A549 (cell line): ENCODE results near the gene BANK1. TPM values are rescaled to one million over a fixed set of nuclear protein-coding genes. Genes with fewer than 3 reads are reported as not detected.

Source experiments
- ATAC-seq, 2 experiments: fragments of 200-7000 bp in 1 of 2; fragments of >200 bp in 1 of 2; cut with Nextera tagmentation in 1 of 2; cut with Tn5 transposase in 1 of 2; 3 replicates each; pipeline versions ENCODE4 v1.8.0 to v1.9.1; 2018 to 2020; ENCODE audit warnings: mild to moderate bottlenecking in 1 of 2, moderate library complexity in 1 of 2
- CTCF ChIA-PET: fragments of 300-600 bp; sonication (Branson Sonifier 250); formaldehyde crosslinking; extraction: SDS; loops from one replicate; lab custom pipeline; 2021; ENCODE audit warnings: antibody characterized with exemption, inconsistent platforms; lab: Yijun Ruan, JAX
- POLR2A ChIA-PET: fragments of 350-600 bp; formaldehyde crosslinking; extraction: SDS; loops from one replicate; lab custom pipeline; 2021; ENCODE audit warnings: antibody characterized with exemption, inconsistent platforms; lab: Yijun Ruan, JAX
- DNase-seq, 2 experiments: peaks; one replicate each; pipeline versions ENCODE4 v3.0.0 to v3.0.0-alpha.2; 2011 to 2016; ENCODE audit warnings: low read depth in 1 of 2, low spot score in 1 of 2
- FAIRE-seq: peaks from 2 replicates; lab custom pipeline; 2011; peaks lifted over from hg19 to GRCh38; lab: Jason Lieb, UNC
- H3K27ac ChIP-seq, 2 experiments: fragments of >200 bp; sonication (Bioruptor Twin); formaldehyde crosslinking; 3 replicates each; pipeline ENCODE4 v1.5.1; 2016 to 2017
- H3K4me1 ChIP-seq: fragments of >200 bp; sonication (Bioruptor Twin); formaldehyde crosslinking; 3 replicates; pipeline ENCODE4 v1.6.1; 2016
- H3K4me2 ChIP-seq: fragments of >200 bp; sonication (Bioruptor Twin); formaldehyde crosslinking; 3 replicates; pipeline ENCODE4 v1.6.1; 2016
- H3K4me3 ChIP-seq: fragments of >200 bp; sonication (Bioruptor Twin); formaldehyde crosslinking; 3 replicates; pipeline ENCODE4 v1.5.1; 2016
- H3K9me3 ChIP-seq: fragments of >200 bp; sonication (Bioruptor Twin); formaldehyde crosslinking; 3 replicates; pipeline ENCODE4 v1.6.1; 2016
- ATOH8 ChIP-seq: fragments of 250-450 bp; sonication (Bioruptor Pico); IDR thresholded peaks from 2 replicates; pipeline ENCODE4 v1.5.0; 2020; ENCODE audit warnings: low read depth, mild to moderate bottlenecking, moderate library complexity
- BCL3 ChIP-seq: fragments of >200 bp; sonication (Bioruptor Twin); formaldehyde crosslinking; IDR thresholded peaks from 3 replicates; pipeline ENCODE4 v1.6.1; 2016
- CBX2 ChIP-seq: fragments of 200-600 bp; sonication (generic); IDR thresholded peaks from 2 replicates; pipeline ENCODE4 v1.6.1; 2016; ENCODE audit warnings: low read depth, mild to moderate bottlenecking, borderline replicate concordance
- CHD2 ChIP-seq: fragments of 150-350 bp; IDR thresholded peaks from 2 replicates; pipeline ENCODE4 v1.6.1; 2014; ENCODE audit warnings: low read length; ENCODE audit not compliant: partially characterized antibody
- CHD4 ChIP-seq: fragments of 200-600 bp; sonication (generic); IDR thresholded peaks from 2 replicates; pipeline ENCODE4 v1.6.1; 2016; ENCODE audit warnings: antibody characterized with exemption, mild to moderate bottlenecking, borderline replicate concordance
- EHMT2 ChIP-seq: fragments of 200-600 bp; sonication (generic); IDR thresholded peaks from 2 replicates; pipeline ENCODE4 v1.6.1; 2016; ENCODE audit warnings: antibody characterized with exemption, low read depth, mild to moderate bottlenecking, moderate library complexity
- EP300 ChIP-seq, 2 experiments: fragments of >200 bp; sonication (Bioruptor Twin); formaldehyde crosslinking; IDR thresholded peaks; 2 replicates in 1 of 2; 3 replicates in 1 of 2; pipeline ENCODE4 v1.6.1; 2016 to 2017
- GATA3 ChIP-seq: IDR thresholded peaks from 2 replicates; pipeline ENCODE4 v1.6.1; 2012; ENCODE audit warnings: borderline replicate concordance
- HES2 ChIP-seq: fragments of >200 bp; sonication (Bioruptor Twin); formaldehyde crosslinking; IDR thresholded peaks from 2 replicates; pipeline ENCODE4 v1.6.1; 2016
- HOXB13 ChIP-seq: fragments of 250-450 bp; sonication (Bioruptor Pico); IDR thresholded peaks from 2 replicates; pipeline ENCODE4 v1.5.0; 2020; ENCODE audit warnings: low read depth, mild to moderate bottlenecking, moderate library complexity
- JUN ChIP-seq, 2 experiments: fragments of >200 bp; sonication (Bioruptor Twin); formaldehyde crosslinking; IDR thresholded peaks; 2 replicates in 1 of 2; 3 replicates in 1 of 2; pipeline ENCODE4 v1.6.1; 2016 to 2017
- KDM1A ChIP-seq: fragments of 200-600 bp; sonication (generic); IDR thresholded peaks from 2 replicates; pipeline ENCODE4 v1.6.1; 2016; ENCODE audit warnings: low read depth, mild to moderate bottlenecking
- KDM5A ChIP-seq: fragments of 200-600 bp; sonication (generic); IDR thresholded peaks from 2 replicates; pipeline ENCODE4 v1.6.1; 2016; ENCODE audit warnings: antibody characterized with exemption, mild to moderate bottlenecking
- MAX ChIP-seq: IDR thresholded peaks from 2 replicates; pipeline ENCODE4 v1.6.1; 2012
- NFE2L2 ChIP-seq: fragments of 150-350 bp; conservative IDR thresholded peaks from 2 replicates; pipeline ENCODE4 v1.6.1; 2014; ENCODE audit warnings: low read length
- NPAS2 ChIP-seq: fragments of 250-450 bp; sonication (Bioruptor Pico); IDR thresholded peaks from 2 replicates; pipeline ENCODE4 v1.8.0; 2022; ENCODE audit warnings: mild to moderate bottlenecking, moderate library complexity, borderline replicate concordance
- NR3C1 ChIP-seq: fragments of >200 bp; sonication (Bioruptor Twin); formaldehyde crosslinking; IDR thresholded peaks from 3 replicates; pipeline ENCODE4 v1.6.1; 2017
- PBX3 ChIP-seq: IDR thresholded peaks from 2 replicates; pipeline ENCODE4 v1.6.1; 2012
- PHF8 ChIP-seq: fragments of 200-600 bp; sonication (generic); IDR thresholded peaks from 2 replicates; pipeline ENCODE4 v1.6.1; 2016; ENCODE audit warnings: low read depth, mild to moderate bottlenecking, antibody characterized with exemption, moderate library complexity, borderline replicate concordance
- POLR2AphosphoS2 ChIP-seq: conservative IDR thresholded peaks from 2 replicates; pipeline ENCODE4 v1.6.1; 2012; ENCODE audit warnings: low read length, improper control_type of control experiment, inconsistent platforms
- SMC3 ChIP-seq: fragments of >200 bp; sonication (Bioruptor Twin); formaldehyde crosslinking; IDR thresholded peaks from 3 replicates; pipeline ENCODE4 v1.6.1; 2018; ENCODE audit warnings: inconsistent platforms
- TP53 ChIP-seq: fragments of 250-450 bp; sonication (Bioruptor Pico); IDR thresholded peaks from 2 replicates; pipeline ENCODE4 v1.5.0; 2021; ENCODE audit warnings: mild to moderate bottlenecking, moderate library complexity
- WGBS: methylation state at CpG from one replicate; pipeline ENCODE4 v1.1.6; 2017; ENCODE audit errors: missing lambda C conversion rate; 5-methylcytosine and 5-hydroxymethylcytosine counted together
- polyA plus RNA-seq, 4 experiments: library from polyadenylated mRNA; depleted of rRNA in 3 of 4; stranded (reverse); fragments of >200 nt; fragmentation: RNase III in 1 of 4; extraction: RNeasy Plus Mini Kit Qiagen cat#74134 plus additional on column Dnase treatment in 1 of 4; gene quantifications; 2 replicates in 3 of 4; 3 replicates in 1 of 4; pipeline ENCODE4 v1.2.3, GENCODE V29; 2011 to 2017

BANK1 gene
- polyA plus RNA-seq, 2 of the 4 experiments (the other 2 are of a cell fraction): 2.8 to 6.1 TPM

GRCh38 chr4:102061133-102061532 lies 270.6 kb downstream of the BANK1 start:
- H3K4me3 ChIP-seq: no peak overlapping the region
- no peak overlapping the region for H3K27ac ChIP-seq
- DNase-seq (no peak), ATAC-seq (no peak), FAIRE-seq (no peak)
- H3K9me3 ChIP-seq: no peaks in the 10 kb centered on the region
- ChIA-PET POLR2A (no interaction called here), CTCF (no interaction called here)
- no peak for TF ChIP-seq CHD2
- TF ChIP-seq EP300 (IDR thresholded peaks at IDR 0.05): no peak
- TF ChIP-seq JUN (IDR thresholded peaks at IDR 0.05): no peak
- TF ChIP-seq BCL3: no peak
- no peak for TF ChIP-seq KDM1A
- TF ChIP-seq ATOH8 (CRISPR knock-in tag): no peak
- TF ChIP-seq NR3C1: no peak
- 85% methylated on average over 1 of the region's 1 CpG for WGBS
- H3K4me1 ChIP-seq: no peaks in the 10 kb centered on the region
- H3K4me2 ChIP-seq: no peak overlapping the region

GRCh38 chr4:102064747-102065442 lies 274.4 kb downstream of the BANK1 start:
- CTCF ChIA-PET: no interaction called here

GRCh38 chr4:102076622-102077021 lies 286.1 kb downstream of the BANK1 start:
- peak in 1 of 2 experiments; percentile 28 for DNase-seq
- whole genome bisulfite sequencing: 6% methylated on average over 1 of the region's 1 CpG
- Histone ChIP-seq H3K9me3 (no peaks in the 10 kb centered on the region), H3K4me1 (peaks cover 23% of the 10 kb centered on the region), H3K27ac (peak overlapping the region; percentile 19 to 54; a peak in 2 of 6 replicates), H3K4me3 (no peak overlapping the region), H3K4me2 (peak overlapping the region; percentile 52)
- TF ChIP-seq POLR2AphosphoS2 (no peak), EHMT2 (no peak), NFE2L2 (no peak), CBX2 (no peak), CHD2 (no peak), GATA3 (no peak), SMC3 (no peak), KDM5A (no peak), HOXB13 (CRISPR knock-in tag) (no peak), TP53 (CRISPR knock-in tag) (no peak), JUN (IDR thresholded peaks at IDR 0.05) (no peak), PHF8 (no peak), NPAS2 (CRISPR knock-in tag) (no peak), BCL3 (no peak), CHD4 (no peak), HES2 (no peak)
- no peak for FAIRE-seq
- peak in 1 of 2 experiments; percentile 70; a peak in 2 of 6 replicates for ATAC-seq
- CTCF ChIA-PET: no interaction called here
- POLR2A ChIA-PET: no interaction called here

More at GRCh38 chr4:102064747-102065442, 274.4 kb downstream of the BANK1 start:
- no peak for FAIRE-seq
- Histone ChIP-seq H3K4me3 (no peak overlapping the region), H3K4me1 (no peaks in the 10 kb centered on the region), H3K9me3 (no peaks in the 10 kb centered on the region)
- no peak for ATAC-seq
- POLR2A ChIA-PET: no interaction called here
- DNase-seq: no peak
- TF ChIP-seq MAX: no peak
- TF ChIP-seq PBX3: no peak
- TF ChIP-seq SMC3: no peak
- TF ChIP-seq, all 56 proteins: peak for 0
- H3K27ac ChIP-seq: no peak overlapping the region
- H3K4me2 ChIP-seq: no peak overlapping the region
